Stimulated activated CD8-positive, alpha-beta memory T cell treated with anti-CD3 and anti-CD28 coated beads, Interleukin-7, amount 100 ng/mL, for 4 hours (primary cell): ENCODE data around the gene MS4A13.
"Not testable (repeated sequence)": the region's sequence is repeated elsewhere in the genome, so short reads cannot be mapped to it uniquely, and the experiment has no call there.

Experiments
- DNase-seq, 2 donors: peaks; one replicate each; pipeline ENCODE4 v3.0.0-alpha.2; 2020; ENCODE audit warnings: low read depth in 2 of 2

The MS4A13 gene

GRCh38 chr11:60530454-60531100 is 15.4 kb downstream of the MS4A13 start:
- no peak for DNase-seq

DNA sequence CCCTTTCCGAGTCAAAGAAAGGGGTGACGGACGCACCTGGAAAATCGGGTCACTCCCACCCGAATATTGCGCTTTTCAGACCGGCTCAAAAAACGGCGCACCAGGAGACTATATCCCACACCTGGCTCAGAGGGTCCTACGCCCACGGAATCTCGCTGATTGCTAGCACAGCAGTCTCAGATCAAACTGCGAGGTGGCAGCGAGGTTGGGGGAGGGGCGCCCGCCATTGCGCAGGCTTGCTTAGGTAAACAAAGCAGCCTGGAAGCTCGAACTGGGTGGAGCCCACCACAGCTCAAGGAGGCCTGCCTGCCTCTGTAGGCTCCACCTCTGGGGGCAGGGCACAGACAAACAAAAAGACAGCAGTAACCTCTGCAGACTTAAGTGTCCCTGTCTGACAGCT is 17.2 kb downstream of the MS4A13 start:
- not testable (repeated sequence) for DNase-seq

GRCh38 chr11:60538627-60539026 is 23.4 kb downstream of the MS4A13 start:
- DNase-seq: not testable (repeated sequence)

GRCh38 chr11:60544077-60544476 is 28.9 kb downstream of the MS4A13 start:
- DNase-seq: no peak

- no peak for DNase-seq
Observed at GRCh38 chr11:60561254-60561653, 46.1 kb downstream of the MS4A13 start.

GRCh38 chr11:60563553-60564235 is 48.5 kb downstream of the MS4A13 start:
- no peak for DNase-seq

DNA sequence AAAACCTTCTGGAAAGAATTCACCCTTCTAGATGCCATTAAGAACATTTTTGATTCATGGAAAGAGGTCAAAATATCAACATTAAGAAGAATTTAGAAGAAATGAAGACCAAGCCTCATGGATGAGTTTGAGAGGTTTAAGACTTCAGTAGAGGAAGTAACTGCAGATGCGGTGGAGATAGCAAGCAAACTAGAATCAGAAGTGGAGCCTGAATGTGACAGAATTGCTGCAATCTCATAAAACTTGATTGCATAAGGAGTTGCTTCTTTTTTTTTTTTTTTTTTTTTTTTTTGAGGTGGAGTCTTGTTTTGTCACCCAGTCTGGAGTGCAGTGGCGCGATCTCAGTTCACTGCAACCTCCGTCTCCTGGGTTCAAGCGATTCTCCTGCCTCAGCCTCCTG is 51.6 kb downstream of the MS4A13 start:
- no peak for DNase-seq

DNA sequence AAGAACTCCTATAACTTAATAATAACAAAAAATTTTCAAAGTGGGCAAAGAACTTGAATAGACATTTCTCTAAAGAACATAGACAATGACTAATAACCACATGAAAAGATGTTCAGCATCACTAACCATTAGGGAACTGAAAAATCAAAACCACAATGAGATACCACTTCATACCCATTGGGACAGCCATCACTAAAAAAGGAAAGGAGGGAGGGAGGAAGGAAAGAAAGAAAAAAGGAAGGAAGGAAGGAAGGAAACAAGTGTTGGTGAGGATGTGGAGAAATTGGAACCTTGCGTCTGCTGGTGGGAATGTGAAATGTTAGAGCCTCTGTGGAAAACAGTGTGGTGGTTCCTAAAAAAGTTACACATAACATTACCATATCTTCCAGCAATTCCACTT is 55.8 kb downstream of the MS4A13 start:
- DNase-seq: no peak

GRCh38 chr11:60589611-60590010 is 74.4 kb downstream of the MS4A13 start:
- DNase-seq: no peak
